Endodermal cell (in vitro differentiated cells): ENCODE results near the gene ARG2. TPM values are rescaled to one million over a fixed set of nuclear protein-coding genes. Genes with fewer than 3 reads are reported as not detected.

Source experiments
- DNase-seq: peaks from one replicate; pipeline ENCODE4 v3.0.0-alpha.2; 2017
- H3K27ac ChIP-seq: 2 replicates; pipeline ENCODE4 v1.5.1; 2013; ENCODE audit warnings: mild to moderate bottlenecking, low read depth, low read length, moderate library complexity
- H3K27me3 ChIP-seq: 2 replicates; pipeline ENCODE4 v1.6.1; 2013; ENCODE audit warnings: mild to moderate bottlenecking, low read length, moderate library complexity; ENCODE audit not compliant: insufficient read depth, control insufficient read depth, poor library complexity, severe bottlenecking
- H3K36me3 ChIP-seq: 2 replicates; pipeline ENCODE4 v1.7.0; 2013; ENCODE audit warnings: mild to moderate bottlenecking, low read length, moderate library complexity; ENCODE audit not compliant: control insufficient read depth, insufficient read depth
- H3K4me1 ChIP-seq: one replicate; pipeline ENCODE4 v1.7.0; 2013; ENCODE audit warnings: low read length; ENCODE audit not compliant: control insufficient read depth, insufficient read depth
- H3K4me3 ChIP-seq: 2 replicates; pipeline ENCODE4 v1.5.1; 2013; ENCODE audit warnings: mild to moderate bottlenecking, low read length, moderate library complexity
- H3K9ac ChIP-seq: 2 replicates; pipeline ENCODE4 v1.6.1; 2013; ENCODE audit warnings: mild to moderate bottlenecking, low read length, moderate library complexity; ENCODE audit not compliant: poor library complexity, severe bottlenecking; ENCODE audit errors: extremely low read depth
- H3K9me3 ChIP-seq: 2 replicates; pipeline ENCODE4 v1.6.1; 2013; ENCODE audit warnings: mild to moderate bottlenecking, low read length, moderate library complexity; ENCODE audit not compliant: control insufficient read depth
- H3K27ac Mint-ChIP-seq: 2 replicates; pipeline ENCODE4 v1.8.0; 2020; ENCODE audit warnings: mixed read lengths
- H3K27me3 Mint-ChIP-seq: 2 replicates; pipeline ENCODE4 v1.8.0; 2021; ENCODE audit warnings: mild to moderate bottlenecking, mixed read lengths; ENCODE audit not compliant: insufficient read depth
- H3K36me3 Mint-ChIP-seq: 2 replicates; pipeline ENCODE4 v1.8.0; 2020; ENCODE audit warnings: low read depth, mixed read lengths
- H3K4me1 Mint-ChIP-seq: 2 replicates; pipeline ENCODE4 v1.8.0; 2020; ENCODE audit warnings: mixed read lengths
- H3K4me3 Mint-ChIP-seq: 2 replicates; pipeline ENCODE4 v1.8.0; 2020; ENCODE audit warnings: mild to moderate bottlenecking, moderate library complexity, mixed read lengths
- H3K9me3 Mint-ChIP-seq: 2 replicates; pipeline ENCODE4 v1.8.0; 2020; ENCODE audit warnings: mild to moderate bottlenecking, mixed read lengths
- CTCF ChIP-seq: fragments of 200-600 bp; sonication (generic); conservative IDR thresholded peaks from 2 replicates; pipeline ENCODE4 v1.5.0; 2021; ENCODE audit warnings: antibody characterized with exemption, mild to moderate bottlenecking
- WGBS, 2 experiments: methylation state at CpG; one replicate each; pipeline versions ENCODE4 v1.1.5 to v1.1.7; 2013; ENCODE audit warnings: missing lambda C conversion rate in 2 of 2, mixed read lengths in 1 of 2; ENCODE audit not compliant: insufficient coverage in 1 of 2, insufficient read length in 1 of 2; 5-methylcytosine and 5-hydroxymethylcytosine counted together
- total RNA-seq, 2 donors: library from RNA; stranded (reverse); fragmentation: NEBNext Ultra II Directional in 1 of 2; extraction: Animal tissue kit (Norgen Biotek cat#: 25700) in 1 of 2; gene quantifications; 2 replicates in 1 of 2; 3 replicates in 1 of 2; pipeline ENCODE4 v1.2.1, GENCODE V29; 2021

Gene ARG2
- total RNA-seq, 2 donors from 2014 or later = 19.4 to 25.4 TPM

GRCh38 chr14:67636361-67636919, 16.7 kb downstream of the ARG2 start:
- no peak for DNase-seq
- no peak for TF ChIP-seq CTCF
- no peak overlapping the region for H3K4me3 ChIP-seq
- H3K36me3 ChIP-seq = no peaks in the 10 kb centered on the region
- no peaks in the 10 kb centered on the region for H3K9me3 Mint-ChIP-seq
- H3K9ac ChIP-seq = no peak overlapping the region
- H3K4me1 ChIP-seq = no peaks in the 10 kb centered on the region
- no peaks in the 10 kb centered on the region for H3K27me3 Mint-ChIP-seq
- 95 to 100% methylated on average over 2 to 3 of the region's 3 CpGs for WGBS, 2 experiments
- H3K4me3 Mint-ChIP-seq = no peak overlapping the region
- no peaks in the 10 kb centered on the region for H3K9me3 ChIP-seq
- no peak overlapping the region for H3K27ac Mint-ChIP-seq
- H3K27me3 ChIP-seq = no peaks in the 10 kb centered on the region
- H3K4me1 Mint-ChIP-seq = no peaks in the 10 kb centered on the region
- peaks cover 10% of the 10 kb centered on the region for H3K36me3 Mint-ChIP-seq
- no peak overlapping the region for H3K27ac ChIP-seq

- H3K9me3 ChIP-seq = no peaks in the 10 kb centered on the region
- H3K27ac Mint-ChIP-seq = no peak overlapping the region
- H3K36me3 Mint-ChIP-seq = no peaks in the 10 kb centered on the region
- H3K27me3 Mint-ChIP-seq = no peaks in the 10 kb centered on the region
- no peak overlapping the region for H3K9ac ChIP-seq
- no peaks in the 10 kb centered on the region for H3K27me3 ChIP-seq
- H3K4me1 Mint-ChIP-seq = no peaks in the 10 kb centered on the region
- no peaks in the 10 kb centered on the region for H3K9me3 Mint-ChIP-seq
- H3K36me3 ChIP-seq = no peaks in the 10 kb centered on the region
- DNase-seq = no peak
- 92 to 93% methylated on average over 2 to 3 of the region's 3 CpGs for WGBS, 2 experiments
- no peaks in the 10 kb centered on the region for H3K4me1 ChIP-seq
- TF ChIP-seq CTCF = no peak
- H3K27ac ChIP-seq = no peak overlapping the region
- H3K4me3 ChIP-seq = no peak overlapping the region
- H3K4me3 Mint-ChIP-seq = no peak overlapping the region
Measured at GRCh38 chr14:67638642-67639041, 18.9 kb downstream of the ARG2 start.

GRCh38 chr14:67641480-67641879, 21.8 kb downstream of the ARG2 start:
- no peaks in the 10 kb centered on the region for H3K27me3 ChIP-seq
- Mint-ChIP-seq H3K36me3 (peaks cover 15% of the 10 kb centered on the region), H3K27ac (no peak overlapping the region), H3K4me1 (peaks cover 4% of the 10 kb centered on the region), H3K27me3 (no peaks in the 10 kb centered on the region), H3K9me3 (no peaks in the 10 kb centered on the region), H3K4me3 (no peak overlapping the region)
- H3K9ac ChIP-seq = no peak overlapping the region
- DNase-seq = no peak
- H3K4me3 ChIP-seq = no peak overlapping the region
- no peak overlapping the region for H3K27ac ChIP-seq
- no peak for TF ChIP-seq CTCF
- no peaks in the 10 kb centered on the region for H3K4me1 ChIP-seq
- H3K9me3 ChIP-seq = no peaks in the 10 kb centered on the region
- WGBS, 2 experiments = 100% methylated on average over 1 of the region's 1 CpG
- H3K36me3 ChIP-seq = peaks cover 13% of the 10 kb centered on the region
